Immature natural killer cell (primary cell): ENCODE data around the gene SLCO4A1. TPM values are rescaled to one million over a fixed set of nuclear protein-coding genes. Genes with fewer than 3 reads are reported as not detected.

Source experiments
- DNase-seq, 3 donors: peaks; one replicate each; pipeline ENCODE4 v3.0.0; 2022; ENCODE audit warnings: mixed read lengths in 1 of 3
- H3K27ac Mint-ChIP-seq, 6 donors: one replicate each; pipeline ENCODE4 v1.8.0; 2020; ENCODE audit warnings: mixed read lengths in 6 of 6, mild to moderate bottlenecking in 5 of 6, inconsistent platforms in 4 of 6, moderate library complexity in 3 of 6
- H3K27me3 Mint-ChIP-seq, 3 donors: one replicate each; pipeline ENCODE4 v1.8.0; 2020 to 2021; ENCODE audit warnings: low read depth in 3 of 3, mild to moderate bottlenecking in 3 of 3, mixed read lengths in 3 of 3, moderate library complexity in 3 of 3, inconsistent platforms in 1 of 3
- H3K36me3 Mint-ChIP-seq, 3 donors: one replicate each; pipeline ENCODE4 v1.8.0; 2020; ENCODE audit warnings: mixed read lengths in 3 of 3, inconsistent platforms in 2 of 3, mild to moderate bottlenecking in 2 of 3
- H3K4me1 Mint-ChIP-seq, 2 donors: one replicate each; pipeline ENCODE4 v1.8.0; 2020; ENCODE audit warnings: inconsistent platforms in 2 of 2, mild to moderate bottlenecking in 2 of 2, mixed read lengths in 2 of 2, moderate library complexity in 1 of 2
- H3K4me3 Mint-ChIP-seq, 5 donors: one replicate each; pipeline ENCODE4 v1.8.0; 2020; ENCODE audit warnings: mild to moderate bottlenecking in 5 of 5, mixed read lengths in 5 of 5, inconsistent platforms in 3 of 5, moderate library complexity in 3 of 5
- H3K9me3 Mint-ChIP-seq, 6 donors: one replicate each; pipeline ENCODE4 v1.8.0; 2020; ENCODE audit warnings: mild to moderate bottlenecking in 6 of 6, mixed read lengths in 6 of 6, inconsistent platforms in 4 of 6, moderate library complexity in 3 of 6
- polyA plus RNA-seq, 3 donors: library from polyadenylated mRNA; unstranded; fragments of 300-500 nt; fragmentation: Illumina TruSeq; gene quantifications; one replicate each; pipeline ENCODE4 v1.2.3, GENCODE V29; 2021

The SLCO4A1 gene
- polyA plus RNA-seq, 3 donors from 2014 or later: 0.34 to 0.40 TPM; not detected in 1

- H3K9me3 Mint-ChIP-seq: no peaks in the 10 kb centered on the region
- H3K4me3 Mint-ChIP-seq: peak overlapping the region in 1 of 5 donors; percentile 9
- peaks cover 0 to 4% of the 10 kb centered on the region in 2 donors for H3K4me1 Mint-ChIP-seq
- DNase-seq: no peak
- H3K27me3 Mint-ChIP-seq: peaks cover 0 to 6% (median 5%) of the 10 kb centered on the region in 3 donors
- no peaks in the 10 kb centered on the region for H3K36me3 Mint-ChIP-seq
- peak overlapping the region in 1 of 6 donors; percentile 0 for H3K27ac Mint-ChIP-seq
Measured at GRCh38 chr20:62702895-62703852, 60.9 kb downstream of the SLCO4A1 start.

- Mint-ChIP-seq H3K27me3 (peaks cover 0 to 6% (median 5%) of the 10 kb centered on the region in 3 donors), H3K27ac (no peak overlapping the region), H3K4me3 (peak overlapping the region in 1 of 5 donors; percentile 9), H3K36me3 (no peaks in the 10 kb centered on the region), H3K9me3 (no peaks in the 10 kb centered on the region), H3K4me1 (peaks cover 0 to 4% of the 10 kb centered on the region in 2 donors)
- DNase-seq: no peak
Measured at GRCh38 chr20:62703853-62704228, 61.5 kb downstream of the SLCO4A1 start.

GRCh38 chr20:62704341-62704948 lies 62.1 kb downstream of the SLCO4A1 start:
- no peak for DNase-seq
- peaks cover 0 to 6% (median 5%) of the 10 kb centered on the region in 3 donors for H3K27me3 Mint-ChIP-seq
- no peak overlapping the region for H3K4me3 Mint-ChIP-seq
- no peak overlapping the region for H3K27ac Mint-ChIP-seq
- H3K4me1 Mint-ChIP-seq: peaks cover 0 to 4% of the 10 kb centered on the region in 2 donors
- H3K36me3 Mint-ChIP-seq: no peaks in the 10 kb centered on the region
- no peaks in the 10 kb centered on the region for H3K9me3 Mint-ChIP-seq

GRCh38 chr20:62705627-62706026 lies 63.3 kb downstream of the SLCO4A1 start:
- no peak for DNase-seq
- Mint-ChIP-seq H3K4me1 (peaks cover 0 to 4% of the 10 kb centered on the region in 2 donors), H3K4me3 (no peak overlapping the region), H3K27me3 (peaks cover 0 to 9% (median 5%) of the 10 kb centered on the region in 3 donors), H3K36me3 (no peaks in the 10 kb centered on the region), H3K9me3 (no peaks in the 10 kb centered on the region), H3K27ac (no peak overlapping the region)

- DNase-seq: no peak
- Mint-ChIP-seq H3K4me3 (no peak overlapping the region), H3K27ac (no peak overlapping the region), H3K27me3 (peaks cover 0 to 9% (median 5%) of the 10 kb centered on the region in 3 donors), H3K9me3 (no peaks in the 10 kb centered on the region), H3K36me3 (no peaks in the 10 kb centered on the region), H3K4me1 (peaks cover 0 to 4% of the 10 kb centered on the region in 2 donors)
Measured at GRCh38 chr20:62706344-62706743, 64.0 kb downstream of the SLCO4A1 start.

- Mint-ChIP-seq H3K27me3 (peaks cover 0 to 9% (median 4%) of the 10 kb centered on the region in 3 donors), H3K36me3 (no peaks in the 10 kb centered on the region), H3K9me3 (no peaks in the 10 kb centered on the region), H3K4me3 (no peak overlapping the region), H3K4me1 (peaks cover 0 to 4% of the 10 kb centered on the region in 2 donors), H3K27ac (no peak overlapping the region)
- no peak for DNase-seq
Measured at GRCh38 chr20:62706857-62707256, 64.6 kb downstream of the SLCO4A1 start.

GRCh38 chr20:62707276-62707920 lies 65.1 kb downstream of the SLCO4A1 start:
- peaks cover 0 to 4% of the 10 kb centered on the region in 2 donors for H3K4me1 Mint-ChIP-seq
- no peaks in the 10 kb centered on the region for H3K36me3 Mint-ChIP-seq
- no peak overlapping the region for H3K4me3 Mint-ChIP-seq
- no peak overlapping the region for H3K27ac Mint-ChIP-seq
- H3K9me3 Mint-ChIP-seq: no peaks in the 10 kb centered on the region
- H3K27me3 Mint-ChIP-seq: peaks cover 0 to 8% (median 4%) of the 10 kb centered on the region in 3 donors
- DNase-seq: no peak

GRCh38 chr20:62707921-62708521 lies 65.7 kb downstream of the SLCO4A1 start:
- H3K4me1 Mint-ChIP-seq: peaks cover 0 to 4% of the 10 kb centered on the region in 2 donors
- H3K27me3 Mint-ChIP-seq: peaks cover 0 to 6% (median 4%) of the 10 kb centered on the region in 3 donors
- H3K9me3 Mint-ChIP-seq: no peaks in the 10 kb centered on the region
- no peaks in the 10 kb centered on the region for H3K36me3 Mint-ChIP-seq
- no peak overlapping the region for H3K27ac Mint-ChIP-seq
- DNase-seq: no peak
- H3K4me3 Mint-ChIP-seq: no peak overlapping the region

GRCh38 chr20:62708591-62709536 lies 66.6 kb downstream of the SLCO4A1 start, which contains the start of gene NTSR1:
Gene NTSR1, plus strand, starts transcription at chr20:62708836. Its CDS starts 372 bp downstream, at chr20:62709208.
- Mint-ChIP-seq H3K27ac (no peak within 1 kb of the TSS), H3K4me1 (peaks cover 0 to 2% of the 10 kb centered on the region in 2 donors), H3K4me3 (no peak within 1 kb of the TSS), H3K9me3 (no peaks in the 10 kb centered on the region), H3K27me3 (peaks cover 2 to 6% (median 3%) of the 10 kb centered on the region in 3 donors), H3K36me3 (no peaks in the 10 kb centered on the region)
- DNase-seq: no peak

GRCh38 chr20:62709537-62709905 lies 67.2 kb downstream of the SLCO4A1 start:
- Mint-ChIP-seq H3K4me1 (peaks cover 0 to 2% of the 10 kb centered on the region in 2 donors), H3K9me3 (no peaks in the 10 kb centered on the region), H3K4me3 (no peak overlapping the region), H3K27me3 (peaks cover 2 to 9% (median 3%) of the 10 kb centered on the region in 3 donors), H3K27ac (no peak overlapping the region), H3K36me3 (no peaks in the 10 kb centered on the region)
- no peak for DNase-seq

- Mint-ChIP-seq H3K27me3 (peaks cover 3 to 11% (median 5%) of the 10 kb centered on the region in 3 donors), H3K36me3 (no peaks in the 10 kb centered on the region), H3K4me1 (peaks cover 0 to 2% of the 10 kb centered on the region in 2 donors), H3K27ac (no peak overlapping the region), H3K9me3 (no peaks in the 10 kb centered on the region), H3K4me3 (no peak overlapping the region)
- no peak for DNase-seq
Measured at GRCh38 chr20:62710221-62710885, 68.0 kb downstream of the SLCO4A1 start.
